Endothelial cell of umbilical vein (primary cell): ENCODE data around the gene SPTBN4. TPM values are rescaled to one million over a fixed set of nuclear protein-coding genes. Genes with fewer than 3 reads are reported as not detected.

Experiments
- BruUV-seq: library from RNA; stranded (reverse); fragments of 400-500 nt; replicated peaks from 2 replicates; lab custom pipeline; 2021; lab: Mats Ljungman, UMichigan
- CTCF ChIA-PET: fragments of 300-600, 350-600 bp; sonication (Branson Sonifier 250); formaldehyde crosslinking; loops from one replicate; lab custom pipeline; 2021; ENCODE audit warnings: antibody characterized with exemption, inconsistent platforms; lab: Charles Lee
- POLR2A ChIA-PET: fragments of 300-600, 350-600 bp; sonication (Branson Sonifier 250); formaldehyde crosslinking; loops from one replicate; lab custom pipeline; 2021; ENCODE audit warnings: antibody characterized with exemption, inconsistent platforms; lab: Charles Lee
- DNase-seq: peaks from one replicate; pipeline ENCODE4 v3.0.0-alpha.2; 2011; ENCODE audit warnings: low read depth, low spot score
- FAIRE-seq: peaks from 2 replicates; lab custom pipeline; 2011; peaks lifted over from hg19 to GRCh38; lab: Jason Lieb, UNC
- H2AFZ ChIP-seq: 2 replicates; pipeline ENCODE4 v1.6.0; 2012; ENCODE audit warnings: low read depth, low read length, control low read depth, inconsistent platforms
- H3K27ac ChIP-seq: 2 replicates; pipeline ENCODE4 v1.5.1; 2011; ENCODE audit warnings: low read depth, mild to moderate bottlenecking, control low read depth, low read length, moderate library complexity; ENCODE audit not compliant: insufficient read depth
- H3K27me3 ChIP-seq, 2 experiments: 2 replicates each; pipeline versions ENCODE4 v1.6.0 to v1.6.1; 2011; ENCODE audit warnings: low read length in 2 of 2, mixed read lengths in 1 of 2; ENCODE audit not compliant: control insufficient read depth in 2 of 2, insufficient read depth in 2 of 2
- H3K36me3 ChIP-seq, 2 experiments: 2 replicates in 1 of 2; 3 replicates in 1 of 2; pipeline ENCODE4 v1.5.1; 2011; ENCODE audit warnings: low read length in 2 of 2, mild to moderate bottlenecking in 1 of 2, moderate library complexity in 1 of 2; ENCODE audit not compliant: control insufficient read depth in 2 of 2, insufficient read depth in 2 of 2; ENCODE audit errors: extremely low read depth in 1 of 2
- H3K4me1 ChIP-seq: 3 replicates; pipeline ENCODE4 v1.5.1; 2011; ENCODE audit warnings: mild to moderate bottlenecking, low read length; ENCODE audit not compliant: control insufficient read depth, insufficient read depth; ENCODE audit errors: extremely low read depth
- H3K4me2 ChIP-seq: 2 replicates; pipeline ENCODE4 v1.6.1; 2011; ENCODE audit warnings: low read length, control low read depth, mixed read lengths; ENCODE audit not compliant: insufficient read depth
- H3K4me3 ChIP-seq, 3 experiments: fragments of 200-600 bp in 1 of 3; sonication (generic), shearing (Covaris generic) in 1 of 3; replicated peaks in 1 of 3; 2 replicates each; pipeline ENCODE4 v1.5.1; 2011 to 2016; ENCODE audit warnings: control low read depth in 3 of 3, low read length in 3 of 3, mild to moderate bottlenecking in 2 of 3, inconsistent platforms in 1 of 3, low read depth in 1 of 3, moderate library complexity in 1 of 3; ENCODE audit not compliant: insufficient read depth in 1 of 3
- H3K79me2 ChIP-seq: 2 replicates; pipeline ENCODE4 v1.6.0; 2012; ENCODE audit warnings: low read length, inconsistent platforms; ENCODE audit not compliant: control insufficient read depth, insufficient read depth
- H3K9ac ChIP-seq: replicated peaks from 2 replicates; pipeline ENCODE3; 2011; ENCODE audit warnings: low read length, control low read depth; ENCODE audit not compliant: insufficient read depth; ENCODE audit errors: extremely low read depth
- H3K9me1 ChIP-seq: replicated peaks from 3 replicates; pipeline ENCODE4 v1.6.0; 2011; ENCODE audit warnings: mild to moderate bottlenecking, low read length; ENCODE audit not compliant: control insufficient read depth, insufficient read depth; ENCODE audit errors: extremely low read depth
- H3K9me3 ChIP-seq: replicated peaks from 2 replicates; pipeline ENCODE4 v1.5.1; 2012; ENCODE audit warnings: low read length, inconsistent platforms; ENCODE audit not compliant: control insufficient read depth, insufficient read depth
- H4K20me1 ChIP-seq: replicated peaks from 2 replicates; pipeline ENCODE3; 2011; ENCODE audit warnings: mild to moderate bottlenecking, low read length; ENCODE audit not compliant: control insufficient read depth, insufficient read depth; ENCODE audit errors: extremely low read depth
- EZH2 ChIP-seq: IDR thresholded peaks from 2 replicates; pipeline ENCODE4 v1.6.1; 2012; ENCODE audit warnings: borderline replicate concordance, low read depth, mild to moderate bottlenecking, moderate library complexity, low read length, inconsistent platforms; ENCODE audit not compliant: severe bottlenecking
- FOS ChIP-seq: IDR thresholded peaks from 2 replicates; pipeline ENCODE4 v1.6.1; 2011; ENCODE audit warnings: mild to moderate bottlenecking, low read length, moderate library complexity, borderline replicate concordance; ENCODE audit not compliant: insufficient read depth
- JUN ChIP-seq: IDR thresholded peaks from 2 replicates; pipeline ENCODE4 v1.6.1; 2011; ENCODE audit warnings: borderline replicate concordance, low read depth; ENCODE audit not compliant: insufficient read length, insufficient read depth
- MAX ChIP-seq: IDR thresholded peaks from 2 replicates; pipeline ENCODE4 v1.6.1; 2011; ENCODE audit not compliant: insufficient read depth, insufficient read length
- MYC ChIP-seq: IDR thresholded peaks from one replicate; pipeline ENCODE4 v1.6.1; 2011; ENCODE audit warnings: mild to moderate bottlenecking, low read depth, low read length
- POLR2AphosphoS5 ChIP-seq: IDR thresholded peaks from 2 replicates; pipeline ENCODE4 v1.6.1; 2012; ENCODE audit warnings: low read depth, mild to moderate bottlenecking, control low read depth, low read length, moderate library complexity; ENCODE audit not compliant: insufficient read depth
- dilution Hi-C: fragments of 300-500 bp; cut with MboI; formaldehyde crosslinking; loops from one replicate; pipeline ENCODE4 v1.15.0; 2019; ENCODE audit warnings: low sequenced_read_pairs; ENCODE audit not compliant: extremely low pct_ligation_motif_present
- intact Hi-C: fragments of 100-400 bp; cut with micrococcal nuclease; formaldehyde crosslinking; loops from one replicate; pipeline ENCODE4 v1.10.0; 2022
- polyA plus RNA-seq, 4 experiments: library from polyadenylated mRNA; depleted of rRNA in 3 of 4; stranded (reverse) in 3 of 4; unstranded in 1 of 4; fragments of >200 nt; gene quantifications; 2 replicates each; pipeline versions ENCODE4 v1.2.1 to v1.2.3, GENCODE V29; 2011 to 2012; ENCODE audit warnings: missing spikeins in 1 of 4
- total RNA-seq: library from RNA; stranded (reverse); gene quantifications from 2 replicates; pipeline ENCODE4 v1.2.3, GENCODE V29; 2021
- TF ChIP-seq, protein P1 (sequence below), 2 donors: IDR thresholded peaks; 1 replicate in 1 of 2; 2 replicates in 1 of 2; pipeline ENCODE4 v1.5.1; 2011; ENCODE audit warnings: low read length in 2 of 2, mild to moderate bottlenecking in 2 of 2, moderate library complexity in 2 of 2, control low read depth in 1 of 2, inconsistent platforms in 1 of 2, low read depth in 1 of 2; ENCODE audit not compliant: insufficient read depth in 1 of 2; ENCODE audit errors: extremely low read depth in 1 of 2

The SPTBN4 gene
- total and polyA plus RNA-seq, 2 donors (not counting 3 experiments of a cell fraction or from before 2014, with no cell fraction given): 0.33 TPM; not detected in 1

GRCh38 chr19:40502081-40502480, 35.3 kb downstream of the SPTBN4 start:
- Histone ChIP-seq H2AFZ (no peak overlapping the region), H3K9ac (no peak overlapping the region), H3K4me3 (no peak overlapping the region), H3K4me1 (no peaks in the 10 kb centered on the region), H3K9me1 (no peaks in the 10 kb centered on the region), H3K9me3 (no peaks in the 10 kb centered on the region), H4K20me1 (no peaks in the 10 kb centered on the region), H3K79me2 (no peaks in the 10 kb centered on the region), H3K27me3 (no peaks in the 10 kb centered on the region), H3K4me2 (no peak overlapping the region), H3K36me3 (no peaks in the 10 kb centered on the region), H3K27ac (no peak overlapping the region)
- ChIA-PET CTCF (interaction anchor here (1.0 to 1.5 kb wide), 4 partner anchors 9 to 132 kb away, joined by 3 to 6 read pairs (median 4); no protein-coding TSS in a partner anchor), POLR2A (no interaction called here)
- DNase-seq: no peak
- TF ChIP-seq MYC (no peak), JUN (no peak), EZH2 (no peak), MAX (no peak), POLR2AphosphoS5 (no peak), FOS (no peak)
- TF ChIP-seq, protein P1, sequence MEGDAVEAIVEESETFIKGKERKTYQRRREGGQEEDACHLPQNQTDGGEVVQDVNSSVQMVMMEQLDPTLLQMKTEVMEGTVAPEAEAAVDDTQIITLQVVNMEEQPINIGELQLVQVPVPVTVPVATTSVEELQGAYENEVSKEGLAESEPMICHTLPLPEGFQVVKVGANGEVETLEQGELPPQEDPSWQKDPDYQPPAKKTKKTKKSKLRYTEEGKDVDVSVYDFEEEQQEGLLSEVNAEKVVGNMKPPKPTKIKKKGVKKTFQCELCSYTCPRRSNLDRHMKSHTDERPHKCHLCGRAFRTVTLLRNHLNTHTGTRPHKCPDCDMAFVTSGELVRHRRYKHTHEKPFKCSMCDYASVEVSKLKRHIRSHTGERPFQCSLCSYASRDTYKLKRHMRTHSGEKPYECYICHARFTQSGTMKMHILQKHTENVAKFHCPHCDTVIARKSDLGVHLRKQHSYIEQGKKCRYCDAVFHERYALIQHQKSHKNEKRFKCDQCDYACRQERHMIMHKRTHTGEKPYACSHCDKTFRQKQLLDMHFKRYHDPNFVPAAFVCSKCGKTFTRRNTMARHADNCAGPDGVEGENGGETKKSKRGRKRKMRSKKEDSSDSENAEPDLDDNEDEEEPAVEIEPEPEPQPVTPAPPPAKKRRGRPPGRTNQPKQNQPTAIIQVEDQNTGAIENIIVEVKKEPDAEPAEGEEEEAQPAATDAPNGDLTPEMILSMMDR (IDR thresholded peaks at IDR 0.05; ENCODE audit: extremely low read depth in 1 of 2, insufficient read depth in 1 of 2, low read depth in 1 of 2, low read length in 2 of 2): no peak
- no TSS peak for BruUV-seq
- no peak for FAIRE-seq
- intact Hi-C loops (no loop called here), dilution Hi-C loops (no loop called here)
